GM12891 (cell line): ENCODE results near the gene EEIG1.

ENCODE experiments used
- DNase-seq: peaks from one replicate; pipeline ENCODE4 v3.0.0; 2011; ENCODE audit warnings: low spot score; ENCODE audit not compliant: insufficient read length
- FAIRE-seq: peaks from 2 replicates; lab custom pipeline; 2011; peaks lifted over from hg19 to GRCh38; lab: Jason Lieb, UNC
- PAX5 ChIP-seq: IDR thresholded peaks from 2 replicates; pipeline ENCODE4 v1.6.1; 2011; ENCODE audit warnings: low read length, moderate library complexity, mild to moderate bottlenecking; ENCODE audit not compliant: insufficient read depth, severe bottlenecking
- POLR2A ChIP-seq: IDR thresholded peaks from 2 replicates; pipeline ENCODE4 v1.6.1; 2011; ENCODE audit warnings: low read depth, low read length, control low read depth
- POLR2AphosphoS5 ChIP-seq: IDR thresholded peaks from 2 replicates; pipeline ENCODE4 v1.6.1; 2011; ENCODE audit warnings: low read depth, low read length, control low read depth
- POU2F2 ChIP-seq: IDR thresholded peaks from 2 replicates; pipeline ENCODE4 v1.6.1; 2011; ENCODE audit warnings: low read depth, mild to moderate bottlenecking, control low read depth, low read length, moderate library complexity
- SPI1 ChIP-seq: IDR thresholded peaks from 2 replicates; pipeline ENCODE4 v1.6.1; 2011; ENCODE audit warnings: low read depth, low read length, control low read depth
- TAF1 ChIP-seq: IDR thresholded peaks from 2 replicates; pipeline ENCODE4 v1.6.1; 2011; ENCODE audit warnings: low read depth, low read length, control low read depth

The EEIG1 gene

GRCh38 chr9:127961613-127962155 is 19.1 kb downstream of the EEIG1 start:
- TF ChIP-seq POLR2A (no peak), POLR2AphosphoS5 (no peak), TAF1 (no peak), PAX5 (no peak), SPI1 (no peak), POU2F2 (no peak)
- FAIRE-seq (no peak), DNase-seq (no peak)

DNA sequence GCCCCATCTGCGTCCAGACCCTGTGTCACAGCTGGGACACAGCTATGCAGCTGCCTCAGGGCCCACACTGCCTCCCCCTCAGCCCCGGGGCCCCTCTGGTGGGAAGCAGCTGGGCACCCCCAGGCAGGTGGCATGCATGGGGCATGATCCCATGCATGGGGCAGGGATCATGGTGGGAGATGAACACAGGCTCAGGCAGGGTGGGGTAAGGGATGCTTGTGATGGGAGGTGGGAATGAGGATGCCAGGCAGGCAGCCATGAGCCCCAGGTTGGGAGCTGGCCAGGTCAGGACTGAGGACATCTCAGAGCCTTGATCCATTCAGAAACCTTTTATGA is 19.7 kb downstream of the EEIG1 start:
- FAIRE-seq = no peak
- TF ChIP-seq SPI1 = no peak
- TF ChIP-seq TAF1 = no peak
- no peak for TF ChIP-seq POU2F2
- no peak for TF ChIP-seq POLR2A
- TF ChIP-seq POLR2AphosphoS5 = no peak
- no peak for TF ChIP-seq PAX5
- DNase-seq = no peak

GRCh38 chr9:127960410-127961154 is 20.2 kb downstream of the EEIG1 start:
- DNase-seq = no peak

DNA sequence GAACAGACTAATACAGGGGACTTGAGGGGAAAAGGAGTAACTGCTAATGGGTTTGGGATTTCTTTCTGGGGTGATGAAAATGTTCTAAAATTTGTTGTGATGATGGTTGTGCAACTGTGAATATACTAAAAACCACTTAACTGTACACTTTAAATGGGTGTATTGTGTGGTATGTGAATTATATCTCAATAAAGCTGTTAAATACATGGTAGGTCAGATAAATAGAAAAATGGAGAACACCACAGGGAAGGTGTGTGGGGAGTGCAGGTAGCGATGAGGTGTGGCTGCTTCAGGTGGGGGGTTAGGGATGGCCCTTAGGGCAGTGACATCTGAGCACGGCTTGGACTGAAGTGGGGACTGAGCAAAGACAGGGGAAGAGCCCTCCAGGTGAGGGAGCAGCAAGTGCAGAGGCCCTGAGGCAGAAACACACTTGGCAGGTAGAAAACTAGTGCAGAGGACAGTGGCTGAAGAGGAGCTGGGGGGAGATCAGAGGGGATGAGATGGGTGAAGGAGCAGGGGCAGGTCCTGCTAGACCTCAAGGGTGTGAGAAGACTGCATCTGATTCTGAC is 20.9 kb downstream of the EEIG1 start:
- TF ChIP-seq POLR2AphosphoS5 = no peak
- FAIRE-seq (no peak), DNase-seq (no peak)

More at GRCh38 chr9:127960410-127961154, 20.2 kb downstream of the EEIG1 start:
- no peak for FAIRE-seq
- TF ChIP-seq PAX5 (no peak), POU2F2 (no peak), SPI1 (no peak), TAF1 (no peak), POLR2A (no peak), POLR2AphosphoS5 (no peak)

DNA sequence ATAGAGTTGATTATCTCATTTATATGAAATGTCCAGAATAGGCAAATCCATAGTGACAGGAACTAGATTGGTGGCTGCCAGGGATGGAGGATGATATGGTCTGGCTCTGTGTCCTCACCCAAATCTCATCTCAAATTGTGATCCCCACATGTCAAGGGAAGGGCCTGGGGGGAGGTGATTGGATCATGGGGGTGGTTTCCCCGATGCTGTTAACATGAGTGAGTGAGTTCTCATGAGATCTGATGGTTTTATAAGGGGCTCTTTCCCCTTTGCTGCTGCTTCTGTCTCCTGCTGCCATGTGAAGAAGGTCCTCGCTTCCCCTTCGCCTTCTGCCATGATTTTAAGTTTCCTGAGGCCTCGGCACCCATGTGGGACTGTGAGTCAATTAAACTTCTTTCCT is 21.4 kb downstream of the EEIG1 start:
- no peak for DNase-seq
- FAIRE-seq = no peak
- TF ChIP-seq SPI1 (no peak), TAF1 (no peak), POLR2AphosphoS5 (no peak)

GRCh38 chr9:127958728-127959127 is 22.1 kb downstream of the EEIG1 start:
- no peak for TF ChIP-seq POLR2A
- FAIRE-seq (no peak), DNase-seq (no peak)

GRCh38 chr9:127955294-127956015 is 25.3 kb downstream of the EEIG1 start:
- DNase-seq (peak; percentile 82), FAIRE-seq (peak; percentile 75)
- no peak for TF ChIP-seq POLR2AphosphoS5

GRCh38 chr9:127954831-127955293 is 25.9 kb downstream of the EEIG1 start:
- no peak for DNase-seq
- no peak for FAIRE-seq
- no peak for TF ChIP-seq SPI1
- TF ChIP-seq PAX5 = no peak
- TF ChIP-seq TAF1 = no peak
- no peak for TF ChIP-seq POLR2AphosphoS5
- TF ChIP-seq POU2F2 = no peak
- TF ChIP-seq POLR2A = no peak

DNA sequence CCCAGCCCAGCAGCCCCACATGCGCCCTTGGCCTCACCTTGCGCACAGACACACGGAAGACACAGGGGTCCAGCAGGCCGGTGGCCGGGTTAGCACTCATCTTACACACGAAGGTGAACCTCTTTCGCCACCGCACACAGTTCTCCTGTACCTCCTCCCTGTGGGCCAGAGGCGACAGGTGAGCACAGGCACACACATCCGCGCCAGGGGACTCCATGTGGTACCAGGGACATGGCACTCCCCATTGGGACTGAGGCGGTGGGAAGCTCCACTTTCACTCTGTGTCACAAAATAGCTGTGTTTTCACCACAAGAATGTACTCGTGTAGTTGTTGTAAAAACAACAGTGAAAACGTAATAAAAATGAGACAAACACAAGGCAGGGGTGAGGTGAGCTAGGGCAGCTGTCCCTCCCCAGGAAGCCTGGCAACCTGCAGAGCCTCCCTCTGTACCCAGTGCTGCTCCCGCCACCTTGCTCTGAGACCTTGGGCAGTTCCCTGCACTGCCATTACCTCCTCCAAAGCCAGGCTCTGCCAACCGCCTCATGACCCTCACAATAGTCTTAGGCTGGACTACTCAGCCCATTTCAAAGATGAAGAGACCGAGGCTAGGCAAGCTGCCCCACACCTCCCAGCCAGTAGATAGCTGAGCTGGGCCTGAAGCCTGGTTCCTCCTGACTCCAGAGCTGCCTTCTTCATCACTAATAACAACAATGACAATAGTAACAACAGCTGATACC is 26.9 kb downstream of the EEIG1 start:
- FAIRE-seq (no peak), DNase-seq (no peak)
- TF ChIP-seq SPI1 (no peak), POLR2AphosphoS5 (no peak), POU2F2 (no peak), POLR2A (no peak), PAX5 (no peak), TAF1 (no peak)

- TF ChIP-seq POU2F2 = no peak
- no peak for TF ChIP-seq POLR2A
- no peak for TF ChIP-seq TAF1
- no peak for TF ChIP-seq POLR2AphosphoS5
- TF ChIP-seq SPI1 = no peak
- no peak for TF ChIP-seq PAX5
- DNase-seq (no peak), FAIRE-seq (no peak)
These were observed 27.6 kb downstream of the EEIG1 start for GRCh38 chr9:127953154-127953553.
